ENCODE measurements around the gene GABRB2. TPM values are rescaled to one million over a fixed set of nuclear protein-coding genes. Genes with fewer than 3 reads are reported as not detected.

The GABRB2 gene
- total RNA-seq, 1 experiment from 2014 or later: not detected

DNA sequence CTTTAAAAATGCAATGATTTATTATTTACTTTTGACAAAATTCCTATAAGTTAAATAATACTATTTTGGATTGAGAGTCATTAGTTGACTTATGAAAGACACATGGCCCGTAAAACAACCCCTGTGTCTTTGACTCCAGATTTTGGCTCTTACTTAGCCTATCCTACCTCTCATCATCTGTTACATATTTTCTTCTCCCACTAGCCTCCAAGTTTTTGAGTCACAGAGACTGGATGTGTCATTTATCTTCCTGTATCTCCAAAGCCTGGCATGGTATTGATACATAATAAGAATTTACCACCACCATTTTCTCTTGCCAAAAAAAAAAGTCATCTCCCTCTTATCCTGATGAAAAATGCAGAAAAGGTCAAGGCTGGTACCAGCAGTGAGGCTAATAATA is 99.9 kb downstream of the GABRB2 start:
- no peak overlapping the region for H3K27ac Mint-ChIP-seq (ENCODE audit: unreplicated experiment)
- POLR2A ChIA-PET: no interaction called here
- no TSS peak for BruUV-seq (replicated peaks)
- Histone ChIP-seq H3K9me3 (no peaks in the 10 kb centered on the region), H3K27me3 (replicated peaks; ENCODE audit: control insufficient read depth, insufficient read depth, low read length) (no peaks in the 10 kb centered on the region), H3K36me3 (ENCODE audit: control insufficient read depth, insufficient read depth, low read length) (no peaks in the 10 kb centered on the region), H3K4me3 (ENCODE audit: low read depth, low read length) (no peak overlapping the region), H3K4me1 (no peaks in the 10 kb centered on the region)
- intact Hi-C loops (cut with micrococcal nuclease; ENCODE audit: unreplicated experiment): no loop called here
- no peaks in the 10 kb centered on the region for H3K27me3 Mint-ChIP-seq (ENCODE audit: insufficient read depth, unreplicated experiment)
- no peak for DNase-seq
- H3K36me3 Mint-ChIP-seq (ENCODE audit: insufficient read depth, unreplicated experiment): no peaks in the 10 kb centered on the region
- TF ChIP-seq, protein P1, sequence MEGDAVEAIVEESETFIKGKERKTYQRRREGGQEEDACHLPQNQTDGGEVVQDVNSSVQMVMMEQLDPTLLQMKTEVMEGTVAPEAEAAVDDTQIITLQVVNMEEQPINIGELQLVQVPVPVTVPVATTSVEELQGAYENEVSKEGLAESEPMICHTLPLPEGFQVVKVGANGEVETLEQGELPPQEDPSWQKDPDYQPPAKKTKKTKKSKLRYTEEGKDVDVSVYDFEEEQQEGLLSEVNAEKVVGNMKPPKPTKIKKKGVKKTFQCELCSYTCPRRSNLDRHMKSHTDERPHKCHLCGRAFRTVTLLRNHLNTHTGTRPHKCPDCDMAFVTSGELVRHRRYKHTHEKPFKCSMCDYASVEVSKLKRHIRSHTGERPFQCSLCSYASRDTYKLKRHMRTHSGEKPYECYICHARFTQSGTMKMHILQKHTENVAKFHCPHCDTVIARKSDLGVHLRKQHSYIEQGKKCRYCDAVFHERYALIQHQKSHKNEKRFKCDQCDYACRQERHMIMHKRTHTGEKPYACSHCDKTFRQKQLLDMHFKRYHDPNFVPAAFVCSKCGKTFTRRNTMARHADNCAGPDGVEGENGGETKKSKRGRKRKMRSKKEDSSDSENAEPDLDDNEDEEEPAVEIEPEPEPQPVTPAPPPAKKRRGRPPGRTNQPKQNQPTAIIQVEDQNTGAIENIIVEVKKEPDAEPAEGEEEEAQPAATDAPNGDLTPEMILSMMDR (IDR thresholded peaks at IDR 0.05; ENCODE audit: insufficient read depth in 1 of 2, low read depth in 1 of 2, low read length in 1 of 2, severe bottlenecking in 1 of 2, unreplicated experiment in 1 of 2): no peak
- no peaks in the 10 kb centered on the region for H3K9me3 Mint-ChIP-seq (ENCODE audit: unreplicated experiment)
- no peak overlapping the region for H3K4me3 Mint-ChIP-seq (ENCODE audit: unreplicated experiment)
- CTCF ChIA-PET: no interaction called here
- H3K4me1 Mint-ChIP-seq (ENCODE audit: low read depth, unreplicated experiment): no peaks in the 10 kb centered on the region

- Histone ChIP-seq H3K9me3 (no peaks in the 10 kb centered on the region), H3K4me3 (ENCODE audit: low read depth, low read length) (no peak overlapping the region), H3K36me3 (ENCODE audit: control insufficient read depth, insufficient read depth, low read length) (no peaks in the 10 kb centered on the region), H3K27me3 (replicated peaks; ENCODE audit: control insufficient read depth, insufficient read depth, low read length) (no peaks in the 10 kb centered on the region), H3K4me1 (no peaks in the 10 kb centered on the region)
- Mint-ChIP-seq H3K9me3 (ENCODE audit: unreplicated experiment) (no peaks in the 10 kb centered on the region), H3K4me1 (ENCODE audit: low read depth, unreplicated experiment) (no peaks in the 10 kb centered on the region), H3K27ac (ENCODE audit: unreplicated experiment) (no peak overlapping the region), H3K4me3 (ENCODE audit: unreplicated experiment) (no peak overlapping the region), H3K27me3 (ENCODE audit: insufficient read depth, unreplicated experiment) (no peaks in the 10 kb centered on the region), H3K36me3 (ENCODE audit: insufficient read depth, unreplicated experiment) (no peaks in the 10 kb centered on the region)
- ChIA-PET POLR2A (no interaction called here), CTCF (no interaction called here)
- TF ChIP-seq, protein P1 (IDR thresholded peaks at IDR 0.05; ENCODE audit: insufficient read depth in 1 of 2, low read depth in 1 of 2, low read length in 1 of 2, severe bottlenecking in 1 of 2, unreplicated experiment in 1 of 2): no peak
- intact Hi-C loops (cut with micrococcal nuclease; ENCODE audit: unreplicated experiment): no loop called here
- BruUV-seq (replicated peaks): no TSS peak
- no peak for DNase-seq
These were observed 104.1 kb downstream of the GABRB2 start for GRCh38 chr5:161442471-161442870.

- no peaks in the 10 kb centered on the region for H3K9me3 Mint-ChIP-seq (ENCODE audit: unreplicated experiment)
- CTCF ChIA-PET: no interaction called here
- Histone ChIP-seq H3K36me3 (ENCODE audit: control insufficient read depth, insufficient read depth, low read length) (no peaks in the 10 kb centered on the region), H3K27me3 (replicated peaks; ENCODE audit: control insufficient read depth, insufficient read depth, low read length) (no peaks in the 10 kb centered on the region), H3K4me3 (ENCODE audit: low read depth, low read length) (no peak overlapping the region), H3K4me1 (no peaks in the 10 kb centered on the region), H3K9me3 (no peaks in the 10 kb centered on the region)
- intact Hi-C loops (cut with micrococcal nuclease; ENCODE audit: unreplicated experiment): no loop called here
- BruUV-seq (replicated peaks): no TSS peak
- TF ChIP-seq, protein P1 (IDR thresholded peaks at IDR 0.05; ENCODE audit: insufficient read depth in 1 of 2, low read depth in 1 of 2, low read length in 1 of 2, severe bottlenecking in 1 of 2, unreplicated experiment in 1 of 2): no peak
- no peaks in the 10 kb centered on the region for H3K4me1 Mint-ChIP-seq (ENCODE audit: low read depth, unreplicated experiment)
- no peak overlapping the region for H3K4me3 Mint-ChIP-seq (ENCODE audit: unreplicated experiment)
- DNase-seq: no peak
- no peak overlapping the region for H3K27ac Mint-ChIP-seq (ENCODE audit: unreplicated experiment)
- no peaks in the 10 kb centered on the region for H3K36me3 Mint-ChIP-seq (ENCODE audit: insufficient read depth, unreplicated experiment)
- POLR2A ChIA-PET: no interaction called here
- H3K27me3 Mint-ChIP-seq (ENCODE audit: insufficient read depth, unreplicated experiment): peaks cover 5% of the 10 kb centered on the region
These were observed 113.7 kb downstream of the GABRB2 start for GRCh38 chr5:161432798-161433197.

Measured in Caco-2 (cell line).